AML-193 (cell line): ENCODE measurements around the gene ABCA2.

Source experiments
- DNase-seq, 2 experiments: peaks; one replicate each; lab custom pipeline; 2025; lab: John Stamatoyannopoulos, UW

ABCA2 gene

DNA sequence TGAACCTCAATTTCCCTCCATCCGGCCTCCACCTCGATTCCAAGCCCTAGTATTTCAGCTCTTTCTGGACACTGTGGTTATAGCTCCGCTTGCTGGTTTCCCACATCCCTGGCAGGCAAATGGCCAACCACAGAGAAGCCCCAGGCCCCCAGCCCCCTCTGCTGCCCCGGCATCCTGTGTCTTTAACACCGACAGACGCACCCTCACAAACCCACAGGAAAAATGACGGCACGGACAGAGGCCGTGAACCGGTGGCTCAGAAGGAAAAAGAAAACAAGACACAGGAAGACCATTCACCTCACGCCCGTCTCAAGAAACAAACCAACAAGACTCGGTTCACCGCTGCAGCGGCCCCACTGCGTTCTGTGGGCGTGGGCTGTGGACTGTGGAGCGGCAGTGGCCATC is 30.2 kb downstream of the ABCA2 start:
- no peak for DNase-seq

DNA sequence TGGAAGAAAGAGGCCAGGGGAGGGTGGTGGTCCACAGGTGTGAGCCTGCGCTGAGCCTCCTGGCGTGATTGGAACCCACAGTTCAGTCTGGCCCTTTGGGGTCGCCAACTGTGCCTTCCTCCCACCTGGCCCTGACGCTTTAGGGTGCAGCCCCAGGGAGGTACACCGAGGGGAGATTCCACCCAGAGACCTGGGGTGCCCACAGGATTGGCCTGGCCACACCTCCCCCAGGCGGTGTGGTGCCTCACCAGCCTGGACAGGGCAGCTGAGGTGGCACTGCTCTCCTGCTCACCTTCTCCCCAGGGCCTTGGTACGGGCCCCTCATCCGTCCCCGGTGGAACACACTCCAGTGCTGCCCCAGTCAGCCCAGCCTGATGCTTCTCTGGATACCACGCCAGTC is 30.7 kb downstream of the ABCA2 start:
- no peak for DNase-seq

DNA sequence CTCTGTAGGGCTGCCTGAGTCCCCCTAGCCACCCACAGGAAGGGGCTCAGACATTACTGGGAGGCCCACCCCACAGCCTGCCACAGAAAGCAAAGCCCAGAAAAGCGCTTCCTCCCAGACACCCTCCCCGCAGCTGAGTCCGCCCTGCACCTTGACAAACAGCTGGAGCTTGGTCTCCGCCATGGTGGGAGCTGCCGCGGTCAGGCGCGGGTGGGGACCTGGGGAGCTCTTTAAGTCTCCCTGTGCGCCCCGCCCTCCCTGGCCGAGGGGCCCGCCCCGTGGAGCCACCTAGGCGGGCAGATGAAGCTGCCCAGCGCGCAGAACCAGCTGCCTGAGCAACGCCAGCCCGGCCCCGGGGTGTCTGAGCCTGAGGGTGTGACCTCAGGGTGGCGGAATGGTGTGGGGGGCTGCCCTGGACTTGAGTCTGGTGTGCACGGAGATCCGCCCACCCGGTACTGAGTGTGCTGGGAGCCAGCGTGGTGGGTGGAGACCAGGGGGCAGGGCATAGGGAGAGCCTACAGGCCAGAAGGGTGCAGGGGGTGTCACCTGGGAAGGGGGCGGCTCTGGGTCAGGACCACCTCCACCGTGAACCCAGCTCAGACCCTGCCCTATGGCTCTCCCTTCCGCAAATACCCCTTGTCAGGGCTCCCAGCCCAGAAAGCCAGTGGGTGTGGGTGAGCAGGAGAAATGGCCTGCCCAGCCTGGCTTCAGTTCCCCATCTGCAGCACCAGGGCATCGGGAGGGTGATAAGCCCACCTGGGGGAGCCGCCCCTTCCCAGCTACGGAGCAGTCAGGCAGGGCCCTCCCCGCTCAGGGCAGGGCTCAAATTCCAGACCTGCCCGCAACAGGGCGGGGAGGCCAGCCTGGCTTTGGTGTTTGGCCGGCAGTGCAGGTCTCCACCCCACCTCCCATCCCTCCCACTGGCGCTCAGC is 31.4 kb downstream of the ABCA2 start, which contains the start of gene CLIC3:
Gene CLIC3, minus strand, starts transcription at position 208 of the 932 bp plus-strand sequence. Its CDS starts 25 bp downstream, at position 183.
- no peak for DNase-seq

DNA sequence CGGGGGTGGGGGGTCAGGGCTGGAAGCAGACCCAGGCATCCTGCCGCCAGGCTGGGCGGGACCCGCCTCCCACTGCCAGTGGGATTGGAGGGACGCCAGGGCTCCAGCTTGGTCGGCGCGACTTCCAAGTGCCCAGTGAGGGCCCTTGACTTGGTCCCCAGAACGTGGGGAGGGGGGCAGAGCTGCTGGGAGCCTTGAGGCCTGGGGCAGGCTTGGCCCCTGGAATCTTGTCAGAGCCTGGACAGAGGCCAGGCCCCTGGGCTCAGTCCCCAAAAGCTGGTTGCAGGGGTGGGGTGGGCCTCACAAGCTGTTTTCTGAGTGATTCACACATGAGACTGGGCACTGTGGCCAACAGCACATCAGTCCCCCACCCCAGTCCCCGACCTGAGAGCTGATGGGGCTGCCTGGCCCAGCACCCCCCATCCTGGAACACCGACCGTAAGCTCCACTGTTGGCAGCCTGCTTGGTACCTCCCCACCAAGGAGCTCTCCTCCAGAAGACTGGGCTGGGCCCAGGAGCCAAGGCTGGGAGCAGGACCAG is 32.2 kb downstream of the ABCA2 start:
- no peak for DNase-seq

DNA sequence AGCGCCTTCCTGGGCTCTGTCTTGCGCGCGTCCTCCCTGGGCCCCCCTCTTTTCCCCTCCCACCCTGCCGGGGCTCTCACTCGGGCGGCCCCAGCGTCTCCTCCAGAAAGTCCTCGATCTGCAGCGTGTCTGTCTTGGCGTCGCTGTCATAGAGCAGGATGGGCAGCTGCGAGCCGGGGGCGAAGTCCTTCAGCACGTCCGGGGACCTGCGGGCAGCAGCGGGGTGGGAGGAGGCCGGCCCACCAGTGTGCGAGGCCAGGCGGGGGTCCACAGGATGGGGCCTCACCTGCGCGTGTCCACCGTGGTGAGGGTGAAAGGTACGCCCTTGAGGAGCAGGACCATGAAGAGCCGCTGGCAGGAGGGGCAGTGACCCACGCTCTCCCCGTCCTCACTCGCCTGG is 32.7 kb downstream of the ABCA2 start:
- DNase-seq: no peak

DNA sequence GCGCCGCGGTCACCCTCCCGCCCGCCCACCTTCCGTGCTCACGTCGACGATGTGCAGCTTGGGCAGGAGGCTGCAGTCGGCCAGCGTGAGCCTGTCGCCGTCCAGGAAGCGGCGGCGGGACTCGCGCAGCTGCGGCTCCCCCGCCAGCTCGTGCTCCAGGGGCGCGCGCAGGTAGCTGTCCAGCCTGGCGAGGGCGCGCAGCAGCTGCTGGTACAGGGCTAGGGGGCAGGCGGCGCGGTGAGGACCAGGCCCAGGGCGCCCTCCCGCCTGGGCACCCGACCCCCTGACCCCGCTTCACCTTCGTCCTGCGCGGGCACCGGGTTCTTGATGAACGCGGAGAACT is 33.2 kb downstream of the ABCA2 start:
- DNase-seq: no peak

DNA sequence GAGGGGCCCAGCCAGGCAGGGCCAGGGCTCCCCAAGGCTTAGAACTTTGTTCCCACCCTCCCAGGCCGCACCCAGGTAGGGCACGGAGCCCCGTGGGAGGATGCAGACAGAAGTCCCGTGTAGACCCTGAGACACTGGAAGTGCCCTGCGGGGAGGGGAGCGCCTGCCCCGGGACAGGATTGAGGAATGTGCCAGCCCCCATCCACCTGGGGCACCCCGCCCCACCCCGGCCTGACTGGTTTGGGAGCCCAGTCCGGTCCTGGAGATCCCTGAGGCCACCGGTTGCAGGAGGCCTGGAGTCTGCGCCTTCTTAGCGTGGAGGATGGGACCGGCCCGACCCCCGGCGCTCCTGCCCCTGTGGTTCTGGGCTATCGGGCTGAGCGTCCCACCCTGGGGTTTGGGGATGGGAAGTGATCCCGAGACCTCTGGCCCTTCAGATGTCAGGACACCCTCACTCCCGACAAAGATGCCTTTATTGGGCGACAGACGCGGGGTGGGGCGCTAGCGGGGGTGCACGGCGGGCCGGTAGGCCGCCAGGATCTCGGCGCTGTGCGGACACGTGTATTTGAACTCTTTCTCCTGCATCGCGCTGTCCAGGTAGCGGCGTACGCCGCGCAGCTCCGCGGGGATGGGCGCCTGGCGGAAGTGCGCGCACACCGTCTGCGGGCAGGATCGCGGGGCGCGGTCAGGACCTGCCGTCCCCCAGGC is 33.7 kb downstream of the ABCA2 start:
- DNase-seq: no peak

DNA sequence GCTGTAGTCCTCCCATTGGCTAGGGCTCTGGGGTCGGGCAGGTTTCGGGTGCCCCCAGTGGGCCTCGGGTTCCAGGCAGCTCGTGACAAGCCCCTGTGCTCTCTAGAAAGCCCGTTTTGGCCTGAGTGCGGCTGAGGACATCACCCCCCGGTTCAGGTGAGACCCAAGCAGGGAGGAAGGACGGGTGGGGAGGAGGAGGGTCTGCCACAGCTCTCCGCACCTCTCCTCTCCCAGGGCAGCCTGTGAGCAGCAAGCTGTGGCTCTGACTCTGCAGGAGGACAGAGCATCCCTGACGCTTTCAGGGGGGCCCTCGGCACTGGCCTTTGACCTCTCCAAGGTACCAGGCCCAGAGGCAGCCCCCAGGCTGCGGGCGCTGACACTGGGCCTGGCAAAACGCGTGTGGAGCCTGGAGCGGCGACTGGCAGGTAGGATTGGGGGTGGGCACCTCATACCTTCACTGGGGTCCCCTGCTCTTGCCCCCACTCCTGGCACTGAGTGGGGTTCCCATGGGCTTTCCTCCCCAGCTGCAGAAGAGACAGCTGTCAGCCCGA is 35.1 kb downstream of the ABCA2 start:
- no peak for DNase-seq

DNA sequence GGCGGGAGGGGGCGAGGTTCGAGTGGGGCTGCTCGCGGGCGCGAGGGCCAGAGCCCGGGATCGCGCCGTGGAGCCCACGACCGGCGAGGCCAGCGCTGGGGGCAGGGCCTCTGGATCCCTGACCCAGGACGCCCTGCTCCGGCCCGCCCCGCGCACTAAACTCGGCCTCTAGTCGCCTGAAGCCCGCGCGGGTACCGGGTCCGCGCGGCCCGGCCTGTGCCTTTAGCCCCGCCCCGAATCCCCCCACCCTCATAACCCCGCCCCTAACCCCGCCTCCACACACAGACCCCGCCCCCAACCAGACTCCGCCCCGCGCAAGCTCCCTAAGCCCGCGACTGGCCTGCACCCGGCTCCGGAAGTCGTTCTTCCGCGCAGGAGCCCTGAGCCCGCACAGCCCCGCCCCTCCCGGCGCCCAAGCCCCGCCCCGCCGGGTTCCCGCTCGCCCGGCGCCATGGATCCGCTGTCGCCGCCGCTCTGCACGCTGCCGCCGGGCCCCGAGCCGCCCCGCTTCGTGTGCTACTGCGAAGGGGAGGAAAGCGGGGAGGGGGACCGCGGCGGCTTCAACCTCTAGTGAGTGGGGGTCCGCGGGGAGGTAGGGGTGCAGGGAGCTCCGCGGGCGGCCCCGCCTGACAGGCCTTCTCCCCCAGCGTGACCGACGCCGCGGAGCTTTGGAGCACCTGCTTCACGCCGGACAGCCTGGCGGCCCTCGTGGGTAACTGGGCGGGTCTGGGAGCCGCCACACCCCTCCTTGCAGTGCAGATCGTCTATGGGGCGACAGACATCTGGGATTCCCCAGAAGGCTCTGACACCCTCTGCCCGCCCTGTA is 35.8 kb downstream of the ABCA2 start, which contains the start of gene PAXX:
Gene PAXX, plus strand, starts transcription at position 430 of the 826 bp plus-strand sequence. Its CDS starts 22 bp downstream, at position 452.
- DNase-seq: peak; percentile 57 to 78

DNA sequence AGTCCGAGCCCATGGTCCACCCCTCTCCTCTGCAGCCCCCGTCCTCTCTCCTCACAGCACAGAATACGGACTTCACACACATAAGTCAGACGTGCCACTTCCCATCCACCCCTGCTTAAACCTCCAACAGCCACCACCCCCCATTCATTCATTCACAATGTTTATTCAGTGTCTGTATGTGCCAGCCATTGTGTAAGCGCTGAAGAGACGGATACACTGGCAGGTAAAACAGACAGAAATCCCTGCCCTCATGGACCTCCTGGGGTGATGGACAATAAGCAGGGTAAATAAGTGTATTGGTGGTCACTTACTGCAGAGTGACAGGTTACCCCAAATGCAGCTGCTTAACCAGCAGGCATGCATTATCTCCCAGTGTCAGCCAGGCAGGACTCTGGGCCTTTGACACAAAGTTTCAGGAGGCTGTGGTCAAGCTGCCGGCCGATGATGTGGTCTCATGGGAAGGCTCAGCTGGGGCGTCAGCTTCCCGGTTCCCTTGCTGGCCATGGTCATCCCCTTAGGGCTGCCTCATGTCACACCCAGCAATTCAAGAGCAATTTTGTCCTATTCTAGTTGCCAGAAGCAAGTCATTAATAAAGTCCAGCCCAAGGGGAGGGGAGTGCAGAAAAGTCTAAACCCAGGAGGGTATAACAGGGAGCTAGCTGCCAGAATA is 37.7 kb downstream of the ABCA2 start:
- DNase-seq: no peak

DNA sequence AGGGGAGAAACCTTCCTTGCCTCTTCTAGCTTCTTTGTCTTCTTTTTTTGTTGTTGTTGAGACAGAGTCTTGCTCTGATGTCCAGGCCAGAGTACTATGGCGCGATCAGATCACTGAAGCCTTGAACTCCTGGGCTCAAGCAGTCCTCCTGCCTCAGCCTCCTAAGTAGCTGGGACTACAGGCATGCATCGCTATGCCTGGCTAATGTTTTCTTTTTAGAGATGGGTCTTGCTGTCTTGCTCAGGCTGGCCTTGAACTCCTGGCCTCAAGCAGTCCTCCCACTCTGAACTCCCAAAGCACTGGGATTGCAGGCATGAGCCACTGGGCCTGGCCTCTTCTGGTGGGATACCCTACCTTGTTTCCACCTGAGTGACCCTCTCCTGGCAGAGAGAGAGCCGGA is 39.2 kb downstream of the ABCA2 start:
- no peak for DNase-seq

DNA sequence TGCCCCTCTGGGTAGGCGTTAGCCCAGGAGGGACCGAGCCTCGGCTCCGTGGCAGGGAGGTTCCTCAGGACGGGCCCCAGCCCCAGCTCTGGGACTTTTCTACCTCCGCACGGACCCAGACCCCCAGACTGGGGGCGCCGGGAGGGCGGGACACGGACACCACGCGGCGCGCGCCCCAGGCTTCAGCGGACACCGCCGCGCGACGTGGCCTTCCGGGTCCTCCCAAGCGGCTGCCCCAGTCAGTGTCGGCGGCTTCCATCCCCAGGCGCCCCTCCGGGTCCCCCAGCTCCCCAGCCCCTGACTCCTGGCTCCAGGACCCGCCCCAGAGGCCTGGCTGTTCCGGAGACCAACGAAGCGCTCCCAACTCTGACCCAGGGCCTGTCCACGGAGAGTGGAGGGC is 42.2 kb downstream of the ABCA2 start:
- DNase-seq: no peak

DNA sequence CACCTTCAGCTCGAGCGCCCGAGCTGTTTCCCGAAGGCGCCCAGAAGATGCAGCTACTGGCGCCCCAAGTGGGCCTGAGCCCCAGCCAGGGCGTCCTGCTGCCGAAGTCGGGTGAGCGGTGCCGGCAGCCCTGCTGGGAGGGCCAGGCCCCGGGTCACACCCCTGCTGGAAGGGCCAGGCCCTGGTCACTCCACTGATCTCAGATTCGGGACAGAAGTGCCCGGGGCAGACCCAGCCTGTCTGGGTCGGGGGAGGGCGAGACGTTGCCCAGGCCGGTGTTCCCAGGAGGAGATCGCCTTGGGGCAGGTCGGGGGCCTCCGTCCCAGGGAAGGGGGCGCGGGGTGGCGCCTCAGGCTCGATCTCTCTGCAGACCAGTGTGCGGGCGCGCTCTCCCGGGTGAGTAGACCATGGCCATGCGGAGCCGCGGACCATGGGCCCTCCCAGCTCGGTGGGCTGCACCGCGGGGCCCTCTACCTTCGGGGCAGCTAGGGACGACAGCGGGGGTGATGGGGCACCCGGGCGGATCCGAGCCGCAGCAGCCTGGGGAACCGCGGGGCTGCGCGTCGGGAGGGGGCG is 42.9 kb downstream of the ABCA2 start:
- DNase-seq: no peak

DNA sequence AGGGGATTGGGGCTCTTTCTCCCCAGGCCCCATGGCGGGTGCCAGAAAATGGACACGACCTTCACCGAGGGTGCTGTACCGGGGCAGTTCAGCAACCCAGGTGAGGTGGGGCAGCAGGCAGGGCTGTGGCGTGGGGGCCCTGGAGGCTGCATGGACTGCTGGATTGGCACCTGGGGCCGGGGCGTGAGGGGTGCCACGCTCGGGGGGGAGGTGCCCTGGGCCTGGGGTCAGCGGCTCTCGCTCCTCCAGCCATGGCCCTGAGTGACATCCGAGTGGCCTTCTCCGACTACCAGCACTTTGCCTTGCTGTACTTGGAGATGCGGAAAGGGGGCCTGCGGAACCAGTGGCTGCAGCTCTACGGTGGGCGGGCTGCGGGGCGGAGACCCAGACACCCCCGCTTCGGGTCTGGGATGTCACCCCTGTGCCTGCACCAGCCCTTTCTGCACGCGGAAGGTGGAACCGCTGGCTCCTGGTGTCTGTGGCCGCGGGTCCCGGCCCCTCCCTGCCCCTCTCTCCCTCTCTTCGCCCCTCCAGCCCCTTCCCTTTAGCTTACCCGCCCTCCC is 43.5 kb downstream of the ABCA2 start:
- DNase-seq: no peak

DNA sequence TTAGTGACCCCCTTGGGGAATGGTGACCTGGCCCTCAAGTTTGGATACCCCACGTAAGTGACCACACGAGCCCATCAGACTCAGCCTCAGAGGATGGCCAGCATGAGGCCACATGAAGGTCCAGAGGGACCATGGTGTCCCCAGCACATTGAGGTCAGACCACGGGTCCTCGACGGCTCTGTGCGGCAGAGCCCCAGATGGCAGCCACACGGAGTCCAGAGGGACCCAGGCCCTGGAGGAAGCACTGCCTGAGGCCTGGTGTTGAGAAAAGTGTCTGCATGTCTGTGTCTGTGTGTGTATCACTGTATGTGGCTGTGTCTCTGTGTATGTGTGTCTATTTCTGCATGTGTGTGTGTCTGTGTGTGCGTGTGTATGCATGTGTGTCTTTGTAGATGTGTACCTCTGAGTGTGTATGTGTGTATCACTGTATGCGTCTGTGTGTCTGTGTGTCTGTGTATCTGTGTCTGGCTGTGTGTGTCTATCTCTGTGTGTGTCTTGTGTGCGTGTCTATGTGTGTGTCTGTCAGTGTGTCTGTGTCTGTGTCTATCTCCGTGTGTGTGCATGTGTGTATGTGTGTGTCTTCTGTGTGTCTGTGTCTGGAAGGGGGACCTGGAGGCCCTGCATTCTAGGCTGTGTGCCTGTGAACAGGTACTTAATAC is 44.3 kb downstream of the ABCA2 start:
- no peak for DNase-seq

DNA sequence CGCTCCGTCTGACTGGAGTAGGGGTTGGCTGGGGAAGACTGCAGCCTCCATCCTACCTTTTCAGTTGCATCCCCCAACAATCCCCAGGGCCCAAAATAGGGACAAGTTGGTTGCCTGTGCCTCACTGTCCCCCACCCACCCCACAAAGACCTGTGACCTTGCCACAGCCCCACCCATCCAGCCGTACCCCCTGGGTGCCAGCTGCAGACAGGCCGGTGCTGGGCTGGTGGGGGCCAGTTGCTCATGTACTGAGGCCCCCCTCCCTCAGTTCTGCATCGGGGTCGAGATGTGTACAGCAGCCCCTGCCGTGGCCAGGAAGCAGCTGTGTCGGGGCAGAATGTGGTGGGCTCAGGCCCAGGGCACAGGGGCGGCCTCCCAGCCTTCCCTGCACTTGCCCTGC is 44.9 kb downstream of the ABCA2 start:
- no peak for DNase-seq

DNA sequence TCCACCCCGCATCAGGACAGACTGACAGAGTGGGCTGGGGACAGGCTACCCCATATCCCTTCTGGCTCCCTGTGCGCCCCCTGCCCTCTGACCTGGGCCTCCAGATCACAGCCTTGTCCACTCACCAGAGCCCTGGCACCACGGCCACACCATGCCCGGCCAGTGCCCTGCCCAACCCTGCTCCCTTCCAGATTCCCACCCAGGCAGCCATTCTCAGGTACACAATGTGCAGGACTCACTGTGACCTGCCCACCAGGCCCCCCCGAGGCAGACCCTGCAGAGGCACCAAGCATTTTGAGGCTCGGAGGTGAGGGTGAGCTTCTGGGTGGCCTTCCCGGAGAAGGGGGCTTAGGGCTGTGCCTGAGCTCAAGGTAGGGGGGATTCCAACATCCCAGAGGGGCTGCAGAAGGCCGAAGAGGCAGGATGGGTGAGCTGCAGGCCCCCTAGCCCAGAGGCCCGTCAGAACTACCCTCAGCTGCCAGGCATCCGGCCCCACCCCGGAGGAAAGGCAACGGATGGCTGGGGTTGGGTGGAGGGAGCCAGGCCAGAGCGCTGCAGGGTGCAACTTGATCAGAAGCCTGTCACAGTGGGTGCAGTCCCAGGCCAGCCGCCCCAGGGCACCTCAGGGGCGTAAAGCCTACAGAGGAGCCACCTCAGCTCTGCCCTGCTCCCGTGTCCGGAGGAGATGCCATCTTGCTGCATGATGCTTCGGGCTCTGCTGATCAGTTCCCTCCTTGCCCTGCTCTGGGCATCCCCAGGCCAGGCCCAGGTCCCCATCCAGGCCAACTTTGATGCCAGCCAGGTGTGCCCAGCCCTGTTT is 45.6 kb downstream of the ABCA2 start, which contains the start of gene LCNL1:
Gene LCNL1, plus strand, starts transcription at position 762 of the 820 bp plus-strand sequence. CDS start 594 bp downstream, outside the sequence.
- no peak for DNase-seq

DNA sequence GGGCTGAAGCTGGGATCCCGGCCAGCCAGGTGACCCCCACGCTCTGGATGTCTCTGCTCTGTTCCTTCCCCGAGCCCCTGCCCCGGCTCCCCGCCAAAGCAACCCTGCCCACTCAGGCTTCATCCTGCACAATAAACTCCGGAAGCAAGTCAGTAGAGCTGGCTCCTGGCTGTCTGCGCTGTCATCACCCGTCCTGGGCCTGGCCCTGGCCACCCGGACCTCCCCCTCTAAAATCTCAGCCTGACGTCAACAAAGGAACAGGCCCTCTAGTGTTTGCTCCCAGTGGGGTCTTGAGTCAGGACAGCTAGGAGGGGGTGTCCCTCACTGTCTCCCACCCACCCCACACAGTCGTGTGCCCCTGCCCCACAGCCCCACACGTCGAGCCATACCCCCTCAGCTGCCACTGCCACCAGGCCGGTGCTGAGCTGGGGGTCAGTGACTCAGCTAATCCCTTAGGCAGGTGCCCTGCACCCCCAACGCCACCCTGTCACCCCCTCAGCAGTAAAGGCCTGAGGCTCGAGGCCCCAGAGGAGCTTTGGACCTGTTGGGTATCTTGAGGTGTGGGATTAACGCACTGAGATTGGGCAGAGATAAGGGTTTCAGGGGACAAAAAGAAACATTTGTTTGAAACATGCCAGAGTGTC is 46.3 kb downstream of the ABCA2 start:
- no peak for DNase-seq
